ENCODE data around the gene TSGA10IP. TPM values are rescaled to one million over a fixed set of nuclear protein-coding genes. Genes with fewer than 3 reads are reported as not detected.

TSGA10IP gene
- total RNA-seq, 1 experiment from 2014 or later = not detected

GRCh38 chr11:65916391-65916790, 28.9 kb upstream of the TSGA10IP start:
- H2AFZ ChIP-seq (ENCODE audit: low read depth, low read length, poor library complexity, severe bottlenecking) = no peak overlapping the region
- H3K9me2 ChIP-seq (ENCODE audit: insufficient read depth) = no peaks in the 10 kb centered on the region
- DNase-seq (ENCODE audit: low read depth, low spot score) = no peak
- RAD21 ChIA-PET (ENCODE audit: low non-redundant PET in 1 of 2, low total read pairs in 2 of 2, uncharacterized antibody in 2 of 2, unreplicated experiment in 2 of 2) = interaction anchor here (0.9 to 1.1 kb wide), 2 partner anchors 24 to 28 kb away, joined by 3 to 10 read pairs; partner anchors contain the start of gene FIBP (in 1 of the 2)
- peak overlapping the region; percentile 96 for H3K4me2 ChIP-seq (ENCODE audit: low read length)
- peaks cover 0 to 16% of the 10 kb centered on the region in 2 experiments; a peak in 1 of 4 replicates for H3K36me3 ChIP-seq (ENCODE audit: control insufficient read depth in 1 of 2, insufficient read depth in 2 of 2, low read length in 2 of 2)
- no TSS peak for BruUV-seq (replicated peaks)
- H3K4me3 ChIP-seq (replicated peaks in 1 of 2; ENCODE audit: low read depth in 1 of 2, low read length in 2 of 2) = peak overlapping the region; percentile 86 to 95
- CTCF ChIA-PET = interaction anchor here (1.0 to 2.2 kb wide), 4 partner anchors 22 to 28 kb away, joined by 3 to 15 read pairs (median 8); partner anchors contain the start of genes CCDC85B and FIBP
- peaks cover 64 to 81% of the 10 kb centered on the region in 2 experiments for H3K4me1 ChIP-seq (ENCODE audit: control insufficient read depth in 1 of 2, insufficient read depth in 2 of 2, low read length in 2 of 2)
- peak overlapping the region; percentile 99 for H3K9ac ChIP-seq (ENCODE audit: low read length)
- H3K79me2 ChIP-seq (ENCODE audit: insufficient read depth, low read length) = peaks cover 47% of the 10 kb centered on the region
- intact Hi-C loops (cut with micrococcal nuclease) = loop anchor here (1.0 kb wide), 1 partner anchor 16 kb away; the partner anchor contains the start of gene FOSL1
- TF ChIP-seq, protein P1, sequence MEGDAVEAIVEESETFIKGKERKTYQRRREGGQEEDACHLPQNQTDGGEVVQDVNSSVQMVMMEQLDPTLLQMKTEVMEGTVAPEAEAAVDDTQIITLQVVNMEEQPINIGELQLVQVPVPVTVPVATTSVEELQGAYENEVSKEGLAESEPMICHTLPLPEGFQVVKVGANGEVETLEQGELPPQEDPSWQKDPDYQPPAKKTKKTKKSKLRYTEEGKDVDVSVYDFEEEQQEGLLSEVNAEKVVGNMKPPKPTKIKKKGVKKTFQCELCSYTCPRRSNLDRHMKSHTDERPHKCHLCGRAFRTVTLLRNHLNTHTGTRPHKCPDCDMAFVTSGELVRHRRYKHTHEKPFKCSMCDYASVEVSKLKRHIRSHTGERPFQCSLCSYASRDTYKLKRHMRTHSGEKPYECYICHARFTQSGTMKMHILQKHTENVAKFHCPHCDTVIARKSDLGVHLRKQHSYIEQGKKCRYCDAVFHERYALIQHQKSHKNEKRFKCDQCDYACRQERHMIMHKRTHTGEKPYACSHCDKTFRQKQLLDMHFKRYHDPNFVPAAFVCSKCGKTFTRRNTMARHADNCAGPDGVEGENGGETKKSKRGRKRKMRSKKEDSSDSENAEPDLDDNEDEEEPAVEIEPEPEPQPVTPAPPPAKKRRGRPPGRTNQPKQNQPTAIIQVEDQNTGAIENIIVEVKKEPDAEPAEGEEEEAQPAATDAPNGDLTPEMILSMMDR (IDR thresholded peaks at IDR 0.05 in 2 of 3, conservative IDR thresholded peaks at IDR 0.05 in 1 of 3; ENCODE audit: borderline replicate concordance in 1 of 3, insufficient read depth in 1 of 3, low read depth in 2 of 3, low read length in 2 of 3) = no peak
- TF ChIP-seq MAX (IDR thresholded peaks at IDR 0.05) = no peak
- TF ChIP-seq SP1 (IDR thresholded peaks at IDR 0.05; ENCODE audit: low read depth) = no peak
- no peak for TF ChIP-seq EZH2 (IDR thresholded peaks at IDR 0.05)
- TF ChIP-seq POLR2A (IDR thresholded peaks at IDR 0.05; ENCODE audit: borderline replicate concordance, extremely low read depth, insufficient read depth, insufficient read length) = no peak
- no peak for TF ChIP-seq SIN3A (IDR thresholded peaks at IDR 0.05; ENCODE audit: low read depth)
- TF ChIP-seq ATF3 (IDR thresholded peaks at IDR 0.05) = no peak
- TF ChIP-seq ZFX (IDR thresholded peaks at IDR 0.05) = no peak
- no peak for TF ChIP-seq EZH2phosphoT487 (IDR thresholded peaks at IDR 0.05; ENCODE audit: borderline replicate concordance)
- no peak for TF ChIP-seq ZNF274 (IDR thresholded peaks at IDR 0.05; ENCODE audit: low read depth, low read length)
- TF ChIP-seq YY1 (IDR thresholded peaks at IDR 0.05; ENCODE audit: extremely low read depth, insufficient replicate concordance, low read depth, low read length) = no peak
- no peak for TF ChIP-seq ELF1 (IDR thresholded peaks at IDR 0.05; ENCODE audit: borderline replicate concordance, low read depth)
- no peak for TF ChIP-seq CBX3 (IDR thresholded peaks at IDR 0.05; ENCODE audit: low read depth)
- peak overlapping the region; percentile 95 for H3K27ac ChIP-seq (ENCODE audit: low read depth, low read length)
- no peaks in the 10 kb centered on the region for H3K9me3 ChIP-seq (ENCODE audit: control insufficient read depth in 1 of 2, insufficient read depth in 1 of 2, low read depth in 1 of 2, low read length in 2 of 2)
- ATAC-seq = no peak
- POLR2A ChIA-PET = interaction anchor here (0.7 to 2.8 kb wide), 12 partner anchors 10 to 96 kb away, joined by 3 to 80 read pairs (median 6); partner anchors contain the start of genes BANF1, CCDC85B, CFL1 and CST6
- no peaks in the 10 kb centered on the region for H4K20me1 ChIP-seq (ENCODE audit: insufficient read depth)
- H3K27me3 ChIP-seq (ENCODE audit: insufficient read depth, low read length) = no peaks in the 10 kb centered on the region
